OCI-LY1 (cell line): ENCODE data around the gene DCAF4.

Source experiments
- EZH2 ChIP-seq: fragments of 200-600 bp; sonication (generic), shearing (Covaris generic); IDR thresholded peaks from 2 replicates; pipeline ENCODE4 v1.8.0; 2017; ENCODE audit warnings: borderline replicate concordance, mixed run types, mild to moderate bottlenecking, antibody characterized with exemption, low read length, moderate library complexity, mixed read lengths
- TF ChIP-seq, protein P1 (sequence below): fragments of 200-600 bp; sonication (generic), shearing (Covaris generic); IDR thresholded peaks from 2 replicates; pipeline ENCODE4 v1.5.1; 2017; ENCODE audit warnings: mild to moderate bottlenecking, antibody characterized with exemption, low read length, moderate library complexity, mixed read lengths

GRCh38 chr14:72881543-72881942 is 44.7 kb upstream of the DCAF4 start:
- TF ChIP-seq, protein P1, sequence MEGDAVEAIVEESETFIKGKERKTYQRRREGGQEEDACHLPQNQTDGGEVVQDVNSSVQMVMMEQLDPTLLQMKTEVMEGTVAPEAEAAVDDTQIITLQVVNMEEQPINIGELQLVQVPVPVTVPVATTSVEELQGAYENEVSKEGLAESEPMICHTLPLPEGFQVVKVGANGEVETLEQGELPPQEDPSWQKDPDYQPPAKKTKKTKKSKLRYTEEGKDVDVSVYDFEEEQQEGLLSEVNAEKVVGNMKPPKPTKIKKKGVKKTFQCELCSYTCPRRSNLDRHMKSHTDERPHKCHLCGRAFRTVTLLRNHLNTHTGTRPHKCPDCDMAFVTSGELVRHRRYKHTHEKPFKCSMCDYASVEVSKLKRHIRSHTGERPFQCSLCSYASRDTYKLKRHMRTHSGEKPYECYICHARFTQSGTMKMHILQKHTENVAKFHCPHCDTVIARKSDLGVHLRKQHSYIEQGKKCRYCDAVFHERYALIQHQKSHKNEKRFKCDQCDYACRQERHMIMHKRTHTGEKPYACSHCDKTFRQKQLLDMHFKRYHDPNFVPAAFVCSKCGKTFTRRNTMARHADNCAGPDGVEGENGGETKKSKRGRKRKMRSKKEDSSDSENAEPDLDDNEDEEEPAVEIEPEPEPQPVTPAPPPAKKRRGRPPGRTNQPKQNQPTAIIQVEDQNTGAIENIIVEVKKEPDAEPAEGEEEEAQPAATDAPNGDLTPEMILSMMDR, result no peak
- no peak for TF ChIP-seq EZH2
